Smooth muscle cell (in vitro differentiated cells): ENCODE measurements around the gene BRD4. TPM values are rescaled to one million over a fixed set of nuclear protein-coding genes. Genes with fewer than 3 reads are reported as not detected.

Experiments used
- DNase-seq: peaks from one replicate; lab custom pipeline; 2025; ENCODE audit not compliant: unreplicated experiment; lab: John Stamatoyannopoulos, UW
- H2AFZ ChIP-seq: fragments of 200-600 bp; sonication (generic); 2 replicates; pipeline ENCODE4 v1.6.0; 2016; ENCODE audit warnings: antibody characterized with exemption, low read depth, mild to moderate bottlenecking
- H3F3A ChIP-seq: fragments of 200-600 bp; sonication (generic); 2 replicates; pipeline ENCODE4 v1.6.0; 2017; ENCODE audit warnings: antibody characterized with exemption, low read depth
- H3K27ac ChIP-seq: fragments of 200-600 bp; sonication (generic); 2 replicates; pipeline ENCODE4 v1.5.1; 2016; ENCODE audit warnings: low read depth, mild to moderate bottlenecking
- H3K27me3 ChIP-seq: fragments of 200-600 bp; sonication (generic); 2 replicates; pipeline ENCODE4 v1.6.1; 2016; ENCODE audit warnings: low read depth, mild to moderate bottlenecking
- H3K36me3 ChIP-seq: fragments of 200-600 bp; sonication (generic); 2 replicates; pipeline ENCODE4 v1.5.1; 2016; ENCODE audit warnings: low read depth
- H3K4me1 ChIP-seq: fragments of 200-600 bp; sonication (generic); 2 replicates; pipeline ENCODE4 v1.5.1; 2016; ENCODE audit warnings: low read depth
- H3K4me2 ChIP-seq: fragments of 200-600 bp; sonication (generic); 2 replicates; pipeline ENCODE4 v1.6.0; 2016; ENCODE audit warnings: mild to moderate bottlenecking
- H3K4me3 ChIP-seq: fragments of 200-600 bp; sonication (generic); 2 replicates; pipeline ENCODE4 v1.5.1; 2016; ENCODE audit warnings: mild to moderate bottlenecking
- H3K79me2 ChIP-seq: fragments of 200-600 bp; sonication (generic); 2 replicates; pipeline ENCODE4 v1.6.0; 2016; ENCODE audit warnings: low read depth, mild to moderate bottlenecking
- H3K9ac ChIP-seq: fragments of 200-600 bp; sonication (generic); 2 replicates; pipeline ENCODE4 v1.6.0; 2016; ENCODE audit warnings: low read depth
- H3K9me3 ChIP-seq: fragments of 200-600 bp; sonication (generic); replicated peaks from 2 replicates; pipeline ENCODE4 v1.5.1; 2016; ENCODE audit warnings: low read depth
- H4K20me1 ChIP-seq: fragments of 200-600 bp; sonication (generic); 2 replicates; pipeline ENCODE4 v1.6.0; 2016; ENCODE audit warnings: low read depth
- WGBS: methylation state at CpG from one replicate; pipeline ENCODE4 v1.1.7; 2016; ENCODE audit warnings: low lambda C conversion rate; 5-methylcytosine and 5-hydroxymethylcytosine counted together
- polyA plus RNA-seq: library from polyadenylated mRNA; unstranded; fragments of >200 nt; fragmentation: Nextera tagmentation; extraction: Ambion mirVana; gene quantifications from 2 replicates; pipeline ENCODE4 v1.2.1, GENCODE V29; 2016
- total RNA-seq: library from RNA; depleted of rRNA; stranded (reverse); fragments of >200 nt; gene quantifications from 2 replicates; pipeline ENCODE4 v1.2.3, GENCODE V29; 2014
- TF ChIP-seq, protein P1 (sequence below): fragments of 200-600 bp; sonication (generic); IDR thresholded peaks from 2 replicates; pipeline ENCODE4 v1.5.1; 2017; ENCODE audit warnings: borderline replicate concordance, mild to moderate bottlenecking, antibody characterized with exemption; ENCODE audit not compliant: insufficient read depth, poor library complexity, severe bottlenecking

The BRD4 gene
- total and polyA plus RNA-seq, 2 experiments from 2014 or later: 24.1 to 102 TPM

DNA sequence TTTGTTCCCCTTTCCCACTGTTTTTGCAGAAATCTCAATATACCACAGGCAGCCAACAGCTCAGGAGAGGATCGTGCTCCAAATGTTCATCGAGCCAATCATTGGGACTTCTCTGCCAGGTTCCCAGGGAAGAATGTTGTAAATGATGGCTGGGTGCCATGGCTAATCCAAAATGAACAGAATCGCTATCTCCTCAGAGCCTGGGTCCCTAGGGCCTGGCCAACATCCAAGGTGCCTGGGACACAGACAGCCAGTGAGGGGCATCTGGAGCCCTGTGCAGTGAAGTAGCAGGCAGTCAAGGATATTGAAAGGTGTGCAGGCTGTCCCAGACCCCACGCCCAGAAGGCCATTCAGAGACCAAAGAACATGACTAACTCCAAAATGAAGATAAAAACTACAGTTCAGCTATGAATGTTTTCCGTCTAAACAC lies 37.8 kb downstream of the BRD4 start:
- peak overlapping the region; percentile 98 for H3K27ac ChIP-seq
- no peak for DNase-seq
- H3K36me3 ChIP-seq: no peaks in the 10 kb centered on the region
- 68% methylated on average over 5 of the region's 5 CpGs for WGBS
- no peak overlapping the region for H2AFZ ChIP-seq
- no peaks in the 10 kb centered on the region for H3K27me3 ChIP-seq
- peaks cover 100% of the 10 kb centered on the region for H3K79me2 ChIP-seq
- peaks cover 42% of the 10 kb centered on the region for H3F3A ChIP-seq
- peak overlapping the region; percentile 62 for H3K4me2 ChIP-seq
- TF ChIP-seq, protein P1, sequence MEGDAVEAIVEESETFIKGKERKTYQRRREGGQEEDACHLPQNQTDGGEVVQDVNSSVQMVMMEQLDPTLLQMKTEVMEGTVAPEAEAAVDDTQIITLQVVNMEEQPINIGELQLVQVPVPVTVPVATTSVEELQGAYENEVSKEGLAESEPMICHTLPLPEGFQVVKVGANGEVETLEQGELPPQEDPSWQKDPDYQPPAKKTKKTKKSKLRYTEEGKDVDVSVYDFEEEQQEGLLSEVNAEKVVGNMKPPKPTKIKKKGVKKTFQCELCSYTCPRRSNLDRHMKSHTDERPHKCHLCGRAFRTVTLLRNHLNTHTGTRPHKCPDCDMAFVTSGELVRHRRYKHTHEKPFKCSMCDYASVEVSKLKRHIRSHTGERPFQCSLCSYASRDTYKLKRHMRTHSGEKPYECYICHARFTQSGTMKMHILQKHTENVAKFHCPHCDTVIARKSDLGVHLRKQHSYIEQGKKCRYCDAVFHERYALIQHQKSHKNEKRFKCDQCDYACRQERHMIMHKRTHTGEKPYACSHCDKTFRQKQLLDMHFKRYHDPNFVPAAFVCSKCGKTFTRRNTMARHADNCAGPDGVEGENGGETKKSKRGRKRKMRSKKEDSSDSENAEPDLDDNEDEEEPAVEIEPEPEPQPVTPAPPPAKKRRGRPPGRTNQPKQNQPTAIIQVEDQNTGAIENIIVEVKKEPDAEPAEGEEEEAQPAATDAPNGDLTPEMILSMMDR: no peak
- no peaks in the 10 kb centered on the region for H3K9me3 ChIP-seq
- H3K9ac ChIP-seq: no peak overlapping the region
- no peak overlapping the region for H3K4me3 ChIP-seq
- peaks cover 44% of the 10 kb centered on the region for H3K4me1 ChIP-seq
- peaks cover 100% of the 10 kb centered on the region for H4K20me1 ChIP-seq

DNA sequence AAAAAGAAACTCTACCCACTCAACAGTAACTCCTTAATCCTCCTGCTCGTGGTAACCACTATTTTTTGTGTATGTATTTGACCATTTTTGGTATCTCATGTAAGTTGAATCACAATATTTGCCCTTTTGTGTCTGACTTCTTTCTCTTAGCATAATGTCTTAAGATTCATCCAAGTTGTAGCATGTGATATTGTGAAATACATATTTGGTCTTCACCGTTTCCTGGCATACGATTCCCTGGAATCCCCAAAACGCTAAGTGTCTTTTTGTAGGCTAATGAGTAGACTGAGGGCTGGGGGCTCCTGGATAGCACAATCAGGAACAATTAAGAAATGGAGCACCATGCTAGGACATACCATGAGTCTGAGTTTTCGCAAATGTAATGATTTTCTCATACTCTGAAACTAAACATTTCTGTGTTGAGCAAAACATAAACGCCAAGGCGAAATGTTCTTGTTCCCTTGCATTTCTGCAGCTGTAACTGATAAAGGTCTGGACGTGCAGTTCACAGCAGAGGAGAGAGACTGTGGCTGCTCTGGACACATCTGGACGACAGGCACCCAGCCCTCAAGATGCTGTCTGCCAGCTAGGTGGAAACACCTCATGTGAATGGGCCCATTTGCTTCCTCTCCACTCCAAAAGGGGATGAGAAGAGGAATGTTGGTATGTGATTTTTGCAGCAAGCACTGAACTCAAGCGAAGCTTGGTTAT lies 38.4 kb downstream of the BRD4 start:
- Histone ChIP-seq H3K4me2 (peak overlapping the region; percentile 62), H4K20me1 (peaks cover 100% of the 10 kb centered on the region), H3F3A (peaks cover 36% of the 10 kb centered on the region), H2AFZ (no peak overlapping the region), H3K27ac (peak overlapping the region; percentile 98), H3K4me1 (peaks cover 40% of the 10 kb centered on the region), H3K9ac (no peak overlapping the region), H3K79me2 (peaks cover 100% of the 10 kb centered on the region), H3K4me3 (no peak overlapping the region), H3K27me3 (no peaks in the 10 kb centered on the region), H3K9me3 (no peaks in the 10 kb centered on the region), H3K36me3 (no peaks in the 10 kb centered on the region)
- TF ChIP-seq, protein P1: no peak
- WGBS: 37% methylated on average over 10 of the region's 10 CpGs
- no peak for DNase-seq

DNA sequence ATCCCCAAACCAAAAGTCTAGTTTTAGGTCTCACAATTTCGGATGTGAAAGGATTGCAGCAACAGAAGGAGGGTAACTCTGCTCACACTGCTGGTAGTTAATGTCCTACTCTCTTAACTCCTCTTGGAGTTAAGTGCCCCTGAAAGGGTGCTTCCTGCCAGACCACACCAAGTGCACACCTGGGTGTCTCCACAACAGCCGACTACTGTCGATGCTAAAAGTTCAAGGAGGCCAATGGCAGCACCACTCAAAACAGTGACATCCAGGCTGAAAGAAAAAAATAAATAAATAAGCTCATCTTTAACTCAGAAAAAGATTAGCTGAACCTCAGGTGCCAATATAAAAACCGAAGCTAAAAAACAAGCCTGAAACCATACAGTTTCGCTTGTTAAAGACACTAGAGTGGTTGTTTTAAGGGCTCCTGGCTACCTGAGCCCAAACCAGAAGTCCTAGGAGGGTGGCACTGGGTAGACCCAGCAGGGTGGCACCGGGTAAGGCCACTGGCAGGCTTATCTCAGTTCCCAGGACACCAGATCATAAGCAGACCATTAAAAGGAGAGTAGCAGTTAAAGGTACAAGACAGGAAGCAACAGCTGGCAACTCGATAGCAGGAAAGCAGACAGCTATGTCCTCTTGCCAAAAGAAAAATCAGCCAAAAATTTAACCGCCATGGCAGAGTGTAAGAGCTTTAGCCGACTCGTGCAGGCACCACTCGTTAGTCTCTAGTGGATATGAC lies 39.3 kb downstream of the BRD4 start:
- no peak overlapping the region for H3K4me3 ChIP-seq
- H3K79me2 ChIP-seq: peaks cover 100% of the 10 kb centered on the region
- WGBS: 83% methylated on average over 11 of the region's 11 CpGs
- TF ChIP-seq, protein P1: no peak
- H3K36me3 ChIP-seq: no peaks in the 10 kb centered on the region
- no peak for DNase-seq
- H2AFZ ChIP-seq: no peak overlapping the region
- peaks cover 32% of the 10 kb centered on the region for H3F3A ChIP-seq
- peaks cover 35% of the 10 kb centered on the region for H3K4me1 ChIP-seq
- H3K9me3 ChIP-seq: no peaks in the 10 kb centered on the region
- H3K27me3 ChIP-seq: no peaks in the 10 kb centered on the region
- peak overlapping the region; percentile 62 for H3K4me2 ChIP-seq
- H3K27ac ChIP-seq: peak overlapping the region; percentile 98
- no peak overlapping the region for H3K9ac ChIP-seq
- H4K20me1 ChIP-seq: peaks cover 100% of the 10 kb centered on the region
